ENCODE data around the gene EDDM3A.

DNA sequence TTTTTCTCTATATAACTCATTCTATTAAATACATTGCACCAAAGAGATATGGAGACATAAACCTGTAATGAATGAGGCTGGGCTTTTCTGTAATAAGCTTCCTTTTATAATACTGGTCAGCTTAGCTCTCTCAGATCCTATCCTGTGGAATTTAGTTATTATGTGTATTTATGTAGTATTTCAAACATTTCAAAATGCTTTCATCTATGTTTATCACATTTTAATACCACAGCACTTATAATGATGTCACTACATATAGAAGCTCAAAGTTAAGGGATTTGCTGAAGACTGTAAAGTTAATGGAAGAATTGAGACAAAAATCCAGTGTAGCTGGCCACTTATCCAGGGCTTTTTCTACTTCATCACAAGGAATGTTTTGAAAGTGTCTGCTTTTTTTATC lies 45.8 kb upstream of the EDDM3A start:
- TF ChIP-seq CTCF (conservative IDR thresholded peaks at IDR 0.05) (no peak), EZH2 (IDR thresholded peaks at IDR 0.05; ENCODE audit: low read depth) (no peak)

Measured in PC-9 (cell line).